ENCODE measurements around the gene PIGO.

The PIGO gene

GRCh38 chr9:35069020-35069419, 27.4 kb downstream of the PIGO start:
- Histone ChIP-seq H3K27ac (replicated peaks) (no peak overlapping the region), H3K4me3 (replicated peaks; ENCODE audit: insufficient read depth, low read length) (no peak overlapping the region), H3K27me3 (ENCODE audit: insufficient read depth, poor library complexity, severe bottlenecking) (no peaks in the 10 kb centered on the region)
- TF ChIP-seq GABPA (IDR thresholded peaks at IDR 0.05; ENCODE audit: low read depth) (no peak), SPI1 (IDR thresholded peaks at IDR 0.05; ENCODE audit: borderline replicate concordance, low read depth) (no peak), CTCF (IDR thresholded peaks at IDR 0.05; ENCODE audit: insufficient read depth, low read length) (no peak), POLR2AphosphoS5 (IDR thresholded peaks at IDR 0.05; ENCODE audit: low read depth) (no peak), REST (IDR thresholded peaks at IDR 0.05; ENCODE audit: insufficient replicate concordance, low read depth) (no peak)
- DNase-seq (ENCODE audit: low read depth in 1 of 2, low spot score in 1 of 2) = no peak

- no peak for DNase-seq (ENCODE audit: low read depth in 1 of 2, low spot score in 1 of 2)
- Histone ChIP-seq H3K27me3 (ENCODE audit: insufficient read depth, poor library complexity, severe bottlenecking) (no peaks in the 10 kb centered on the region), H3K27ac (replicated peaks) (no peak overlapping the region), H3K4me3 (replicated peaks; ENCODE audit: insufficient read depth, low read length) (no peak overlapping the region)
- TF ChIP-seq POLR2AphosphoS5 (IDR thresholded peaks at IDR 0.05; ENCODE audit: low read depth) = no peak
- no peak for TF ChIP-seq GABPA (IDR thresholded peaks at IDR 0.05; ENCODE audit: low read depth)
- TF ChIP-seq REST (IDR thresholded peaks at IDR 0.05; ENCODE audit: insufficient replicate concordance, low read depth) = no peak
- TF ChIP-seq SPI1 (IDR thresholded peaks at IDR 0.05; ENCODE audit: borderline replicate concordance, low read depth) = no peak
- no peak for TF ChIP-seq CTCF (IDR thresholded peaks at IDR 0.05; ENCODE audit: insufficient read depth, low read length)
These were observed 29.3 kb downstream of the PIGO start for GRCh38 chr9:35067056-35067455.

- no peak for TF ChIP-seq POLR2AphosphoS5 (IDR thresholded peaks at IDR 0.05; ENCODE audit: low read depth)
- TF ChIP-seq REST (IDR thresholded peaks at IDR 0.05; ENCODE audit: insufficient replicate concordance, low read depth) = no peak
- no peak for TF ChIP-seq GABPA (IDR thresholded peaks at IDR 0.05; ENCODE audit: low read depth)
- no peak for TF ChIP-seq SPI1 (IDR thresholded peaks at IDR 0.05; ENCODE audit: borderline replicate concordance, low read depth)
- no peak for TF ChIP-seq CTCF (IDR thresholded peaks at IDR 0.05; ENCODE audit: insufficient read depth, low read length)
- Histone ChIP-seq H3K27me3 (ENCODE audit: insufficient read depth, poor library complexity, severe bottlenecking) (no peaks in the 10 kb centered on the region), H3K27ac (replicated peaks) (no peak overlapping the region), H3K4me3 (replicated peaks; ENCODE audit: insufficient read depth, low read length) (no peak overlapping the region)
- no peak for DNase-seq (ENCODE audit: low read depth in 1 of 2, low spot score in 1 of 2)
These were observed 35.7 kb downstream of the PIGO start for GRCh38 chr9:35060548-35061207.

All from HL-60 (cell line).